HL-60/S4 treated with retinoic acid at 250 ng/mL for 4 days and 3 days (cell line): ENCODE measurements around the gene PARD3B.

Experiments
- in situ Hi-C: fragments of 300-500 bp; cut with MboI; formaldehyde crosslinking; loops from 2 replicates; pipeline ENCODE4 v1.7.0; 2022; ENCODE audit warnings: low sequenced_read_pairs

Gene PARD3B

DNA sequence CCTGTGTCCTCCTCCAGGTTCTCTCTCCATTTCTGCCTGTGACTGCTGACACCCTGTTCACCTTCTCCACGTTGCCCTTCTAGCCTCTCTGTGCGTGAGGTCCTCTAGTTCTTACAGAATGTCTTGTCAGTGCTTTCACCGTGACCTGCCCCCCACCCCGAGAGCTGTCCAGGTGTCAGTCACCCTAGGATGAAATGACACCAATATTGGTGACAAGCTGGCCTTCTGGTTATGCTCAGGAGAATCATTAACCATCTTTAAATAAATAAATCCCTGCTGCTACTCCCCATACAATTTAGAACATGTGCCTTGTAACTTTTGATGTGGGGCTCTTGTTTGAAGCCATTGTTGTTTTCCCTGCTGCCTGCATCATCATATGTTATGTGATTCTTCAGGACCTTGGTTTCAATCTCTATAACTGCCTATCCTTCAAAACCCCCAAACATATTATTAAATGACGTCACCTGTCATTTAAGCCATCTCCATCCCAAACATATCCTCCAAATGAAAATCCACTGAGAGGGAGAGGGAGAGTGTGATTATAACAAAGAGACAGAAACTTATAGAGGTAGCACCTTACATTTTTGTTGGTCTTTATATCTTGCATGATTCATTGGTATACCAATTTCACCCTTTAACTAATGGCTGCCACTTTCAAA, 496.3 kb downstream of the PARD3B start:
- in situ Hi-C loops: no loop called here

DNA sequence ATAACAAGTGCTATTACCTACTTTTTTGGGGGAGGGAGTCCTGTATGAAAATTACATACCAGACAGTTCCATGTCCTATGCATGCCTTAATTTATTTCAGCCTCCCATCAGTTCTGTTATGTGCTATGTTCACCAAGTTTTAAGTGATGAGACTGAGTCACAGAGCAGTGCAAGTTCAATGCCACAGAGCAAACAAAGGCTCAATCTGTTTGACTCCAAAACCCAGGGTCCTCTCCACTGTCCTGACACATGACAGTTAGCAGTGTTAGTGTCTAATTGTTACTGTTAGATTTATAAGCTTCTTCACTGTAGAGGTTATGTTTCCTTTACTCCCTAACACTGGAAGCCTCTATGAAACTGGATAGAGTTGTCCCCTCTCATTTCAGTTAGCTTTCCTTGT, 498.0 kb downstream of the PARD3B start:
- in situ Hi-C loops: no loop called here

DNA sequence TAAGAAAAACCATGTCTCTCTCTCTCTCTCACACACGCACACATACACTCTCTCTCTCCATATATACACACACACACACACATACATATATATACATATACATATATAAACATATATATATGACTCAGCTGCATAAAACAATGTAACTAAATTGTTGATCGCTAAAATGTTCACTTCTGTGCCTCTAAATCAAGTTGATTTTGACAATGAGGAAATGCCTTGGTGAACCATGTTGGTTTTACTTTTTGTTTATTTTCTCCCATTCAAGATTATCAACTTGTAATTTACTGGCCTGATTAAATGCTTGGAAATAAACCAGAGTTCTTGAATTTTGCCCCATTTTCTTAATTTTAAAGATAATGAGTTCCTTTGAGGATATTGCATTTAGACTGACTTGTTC, 500.4 kb downstream of the PARD3B start:
- in situ Hi-C loops: no loop called here

DNA sequence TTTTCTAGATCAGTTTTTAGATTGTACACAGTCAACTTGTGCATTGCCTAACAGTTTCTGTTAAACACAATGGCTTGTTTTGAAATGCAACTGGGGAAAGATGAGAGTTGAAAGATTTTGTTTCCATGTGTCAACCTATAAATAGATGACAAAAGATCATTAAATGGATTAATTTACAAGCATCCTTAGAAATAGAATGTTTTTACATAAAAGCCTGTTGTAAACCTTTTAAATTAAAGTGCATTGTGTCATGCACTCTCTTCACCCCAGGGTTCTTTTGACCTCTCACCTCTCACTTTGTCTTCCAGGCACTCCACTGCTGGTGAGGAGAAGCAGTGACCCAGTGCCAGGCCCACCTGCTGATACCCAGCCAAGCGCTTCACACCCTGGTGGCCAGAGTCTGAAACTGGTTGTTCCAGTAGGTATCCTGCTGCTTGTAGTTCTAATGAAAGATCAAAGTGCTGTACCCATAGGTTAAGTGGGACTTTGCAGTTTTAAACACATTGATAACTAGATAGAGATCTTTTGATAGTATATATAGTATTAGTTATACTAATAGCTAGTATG, 502.1 kb downstream of the PARD3B start:
- in situ Hi-C loops: no loop called here

DNA sequence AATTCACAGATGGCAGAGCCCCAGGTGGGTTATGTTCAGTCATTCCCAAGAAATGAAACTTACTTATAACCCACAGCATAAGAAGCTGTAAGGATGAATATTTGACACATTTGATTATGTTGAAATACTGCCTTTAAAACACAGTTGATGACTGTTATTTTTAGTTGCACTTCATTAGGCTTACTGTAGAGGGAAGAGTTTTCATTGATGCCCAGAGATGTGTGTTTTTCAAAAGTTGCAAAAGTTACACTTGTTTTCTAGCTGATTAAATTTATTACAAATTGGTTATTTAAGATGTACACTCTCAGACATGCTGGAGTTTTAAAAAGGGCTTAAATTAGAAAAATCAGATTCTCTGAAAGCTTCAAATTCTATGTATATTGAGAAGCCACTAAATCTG, 506.1 kb downstream of the PARD3B start:
- in situ Hi-C loops: no loop called here

DNA sequence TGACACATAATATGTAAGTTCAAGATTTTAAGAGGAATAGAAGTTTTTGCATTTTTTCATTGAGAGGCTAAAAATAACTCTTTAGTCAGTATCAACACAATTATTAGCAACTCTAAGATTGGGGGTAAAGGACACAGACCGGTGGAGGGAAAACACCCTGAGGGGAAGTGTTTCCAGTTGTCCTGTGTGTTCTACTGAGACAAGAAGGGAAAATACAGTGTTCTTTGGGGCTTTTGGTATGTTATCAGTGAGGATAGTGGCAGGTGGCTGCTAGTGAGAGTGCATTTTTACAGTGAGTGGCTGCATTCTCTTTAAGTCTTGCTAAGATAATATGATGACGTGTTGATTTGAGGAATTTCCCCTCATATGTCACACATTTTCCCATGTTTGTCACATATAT, 507.5 kb downstream of the PARD3B start:
- in situ Hi-C loops: no loop called here

DNA sequence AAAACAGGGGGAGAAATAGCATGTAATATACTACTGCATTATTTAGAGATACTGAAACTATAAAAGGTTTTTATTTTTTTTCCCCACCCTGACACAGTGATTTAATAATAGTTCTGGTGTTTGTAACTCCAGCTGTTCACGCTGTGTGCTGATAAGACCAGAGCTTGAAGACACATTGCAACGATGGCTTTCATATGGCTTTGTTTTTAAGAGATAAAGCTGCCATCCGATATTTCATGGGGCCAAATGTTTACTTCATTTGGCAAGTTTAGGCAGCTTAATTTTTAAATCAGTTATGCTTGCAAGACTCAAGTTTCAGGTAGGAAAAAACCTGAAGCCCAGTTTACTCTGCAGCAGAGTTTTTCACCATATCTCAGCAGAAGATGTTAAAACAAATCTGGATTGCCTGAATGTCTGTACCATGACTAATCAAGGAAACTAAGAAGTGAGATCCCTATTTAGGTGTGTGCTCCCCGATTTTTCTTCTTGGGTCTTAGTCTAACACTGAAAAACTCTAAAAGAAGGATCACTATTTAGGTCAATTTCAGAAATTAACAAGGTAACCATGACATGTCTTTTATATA, 508.6 kb downstream of the PARD3B start:
- in situ Hi-C loops: no loop called here

DNA sequence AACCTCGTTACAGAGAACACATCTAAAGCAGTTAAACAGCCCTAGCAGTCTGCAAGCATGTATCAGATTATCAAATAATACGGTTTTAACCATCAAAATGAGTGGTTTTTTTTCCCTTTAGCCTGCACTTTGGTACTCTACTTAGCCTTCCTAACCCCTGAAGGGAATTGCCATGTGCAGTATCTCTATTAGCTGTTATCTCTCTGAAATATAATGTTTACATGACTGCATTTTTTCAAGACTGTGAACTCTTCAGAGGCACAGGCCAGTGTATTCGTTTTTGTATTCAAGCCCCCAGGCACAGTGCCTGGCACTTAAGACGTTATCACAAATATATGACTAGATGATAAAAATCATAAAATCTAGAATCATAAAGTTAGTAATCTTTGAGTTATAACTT, 509.5 kb downstream of the PARD3B start:
- in situ Hi-C loops: no loop called here

DNA sequence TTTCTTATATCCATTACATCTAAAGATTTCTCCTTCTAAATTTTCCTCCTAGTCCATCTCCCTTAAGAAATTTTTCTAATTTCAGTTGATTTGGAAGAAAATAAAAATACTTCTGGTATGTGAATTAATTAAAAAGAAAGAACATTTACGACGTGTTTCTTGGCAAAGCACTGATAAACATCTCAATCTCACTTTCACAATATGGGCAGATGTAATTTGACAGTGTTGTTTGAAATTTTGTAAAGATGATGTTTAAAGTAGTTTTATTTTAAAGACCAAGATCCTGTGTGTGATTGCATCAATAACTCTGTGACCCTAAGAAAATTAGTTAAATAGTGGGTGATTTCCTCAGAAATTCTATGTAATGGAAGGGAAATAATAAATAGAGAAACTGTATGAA, 510.0 kb downstream of the PARD3B start:
- in situ Hi-C loops: no loop called here

DNA sequence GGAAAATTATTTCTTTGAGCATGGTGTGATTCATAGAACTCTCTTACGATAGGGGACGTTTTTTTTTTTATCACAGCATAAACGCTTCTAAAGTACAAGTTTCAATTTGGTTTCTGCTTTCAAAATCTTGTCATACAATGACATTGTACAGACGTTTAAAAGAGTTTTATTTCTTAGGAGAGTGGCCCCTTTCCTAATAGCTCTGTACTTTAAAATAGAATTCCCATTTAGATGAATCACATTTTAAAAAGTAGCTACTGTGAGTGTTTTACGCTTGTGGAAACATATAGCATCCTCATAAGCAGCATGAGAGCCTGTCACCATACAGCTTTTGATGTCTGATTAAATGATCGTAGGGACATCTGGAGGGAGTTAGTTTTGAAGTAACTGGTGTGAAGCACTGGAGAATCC, 510.9 kb downstream of the PARD3B start:
- in situ Hi-C loops: no loop called here

DNA sequence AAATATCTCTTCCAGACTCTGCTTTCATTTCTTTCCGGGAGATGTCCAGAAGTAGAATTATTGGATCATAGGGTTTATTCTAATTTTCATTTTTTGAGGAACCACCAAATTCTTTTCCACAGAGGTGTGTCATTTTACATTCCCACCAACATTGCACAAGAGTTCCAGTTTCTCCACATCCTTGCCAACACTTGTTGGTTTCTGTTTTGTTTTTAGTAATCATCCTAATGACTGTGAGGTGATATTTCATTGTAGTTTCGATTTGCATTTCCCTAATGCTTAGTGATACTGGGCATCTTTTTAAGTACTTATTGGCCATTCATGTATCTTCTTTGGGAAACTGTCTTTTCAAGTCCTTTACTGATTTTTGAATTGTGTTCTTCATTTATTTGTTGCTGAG, 513.1 kb downstream of the PARD3B start:
- in situ Hi-C loops: no loop called here

DNA sequence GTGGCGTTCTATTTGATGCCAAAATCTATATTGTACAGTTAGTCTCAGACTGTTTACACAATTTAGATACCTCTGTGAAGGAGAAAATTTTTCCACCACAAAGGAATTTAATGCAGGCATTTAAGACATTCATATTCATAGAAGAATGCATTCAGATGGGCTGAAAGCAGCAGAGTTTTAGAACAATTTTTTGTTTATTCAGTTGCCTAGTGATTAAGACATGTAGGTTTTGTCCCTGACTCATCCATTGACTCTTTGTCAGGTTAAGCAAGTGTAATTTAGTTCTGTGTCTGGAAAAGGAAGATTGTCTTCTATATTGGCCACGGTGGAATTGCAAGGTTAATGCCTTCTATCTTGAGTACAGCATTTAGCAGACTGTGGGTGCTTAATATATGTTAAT, 515.0 kb downstream of the PARD3B start:
- in situ Hi-C loops: no loop called here

DNA sequence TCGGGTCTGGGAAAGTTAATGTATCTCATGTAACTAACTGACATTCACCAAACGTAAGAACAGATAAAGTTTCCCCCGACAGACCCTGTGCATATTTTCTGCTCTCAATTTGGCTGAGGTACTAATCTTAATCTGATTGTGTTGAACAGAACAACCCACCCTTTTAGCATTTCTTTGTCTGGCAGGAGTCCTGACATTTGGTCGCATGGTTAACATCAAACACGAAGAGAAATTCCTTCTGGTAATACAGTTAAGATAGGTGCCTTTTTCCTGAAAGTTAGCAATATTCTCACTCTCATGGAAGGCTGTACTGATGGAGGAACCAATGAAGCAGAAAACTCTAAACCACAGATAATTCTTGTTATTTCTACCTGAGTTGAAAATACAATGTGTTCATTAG, 520.8 kb downstream of the PARD3B start:
- in situ Hi-C loops: no loop called here

DNA sequence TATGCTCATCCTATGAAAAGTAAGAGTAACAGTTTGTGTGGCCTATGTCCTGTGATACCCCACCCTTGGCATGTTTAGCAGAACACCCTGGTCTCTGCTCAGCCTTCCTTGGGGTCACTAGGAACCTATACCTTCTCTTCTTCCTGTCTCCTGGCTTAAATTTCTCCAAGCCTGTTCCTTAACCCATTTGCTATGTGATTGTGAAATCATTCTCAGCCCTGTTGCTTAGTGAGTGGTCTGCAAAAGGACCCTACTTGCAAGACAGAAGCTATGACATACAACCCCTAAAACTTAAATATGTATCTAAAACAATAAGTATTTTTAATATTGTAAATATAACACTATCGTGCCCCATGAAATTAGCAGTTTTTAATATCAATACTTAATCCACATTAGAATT, 524.7 kb downstream of the PARD3B start:
- in situ Hi-C loops: no loop called here

DNA sequence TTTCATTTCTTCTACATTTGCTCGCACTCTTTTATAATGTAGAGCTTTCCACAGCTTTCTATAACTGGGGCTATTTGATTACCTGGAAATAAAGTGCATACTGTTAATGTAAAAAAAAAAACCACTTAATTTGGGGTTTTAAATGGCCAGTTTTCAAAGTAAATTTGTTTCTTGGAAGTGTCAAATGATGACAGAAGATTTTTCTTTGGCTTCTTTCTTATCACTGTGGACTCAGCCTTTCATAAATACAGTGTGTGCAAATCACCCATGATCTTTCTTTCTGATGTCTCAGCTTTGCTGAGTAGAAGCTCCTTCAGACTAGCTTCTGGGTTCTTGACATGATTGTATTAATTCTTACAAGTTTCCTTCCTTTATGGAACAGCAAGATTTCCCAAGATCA, 525.6 kb downstream of the PARD3B start:
- in situ Hi-C loops: no loop called here

DNA sequence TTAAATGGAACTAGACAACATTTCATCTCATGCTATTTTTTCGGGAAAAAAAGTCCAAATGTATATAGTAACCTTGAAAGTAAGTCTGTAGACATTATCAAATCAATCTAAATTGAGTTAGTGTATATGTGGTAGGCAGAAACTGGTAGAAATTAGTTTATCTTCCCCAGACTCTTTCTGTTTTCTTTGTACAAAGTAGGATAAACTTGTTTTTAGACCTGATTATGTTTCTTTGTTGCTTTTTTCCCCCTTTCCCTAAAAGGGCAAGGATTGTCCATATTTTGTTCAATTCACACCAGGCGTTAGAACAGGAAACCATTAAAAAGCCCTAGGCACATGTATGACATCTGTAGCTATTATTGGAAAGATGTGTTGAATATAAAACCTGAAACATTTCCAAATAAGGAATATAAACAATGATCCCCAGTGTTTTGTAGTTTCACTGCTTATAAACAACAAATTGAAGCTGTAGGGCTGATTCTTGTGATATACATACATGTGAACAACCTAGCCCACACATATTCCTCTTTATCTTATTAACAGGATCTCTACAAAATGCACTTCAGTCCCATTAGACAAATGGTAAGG, 528.3 kb downstream of the PARD3B start:
- in situ Hi-C loops: no loop called here

DNA sequence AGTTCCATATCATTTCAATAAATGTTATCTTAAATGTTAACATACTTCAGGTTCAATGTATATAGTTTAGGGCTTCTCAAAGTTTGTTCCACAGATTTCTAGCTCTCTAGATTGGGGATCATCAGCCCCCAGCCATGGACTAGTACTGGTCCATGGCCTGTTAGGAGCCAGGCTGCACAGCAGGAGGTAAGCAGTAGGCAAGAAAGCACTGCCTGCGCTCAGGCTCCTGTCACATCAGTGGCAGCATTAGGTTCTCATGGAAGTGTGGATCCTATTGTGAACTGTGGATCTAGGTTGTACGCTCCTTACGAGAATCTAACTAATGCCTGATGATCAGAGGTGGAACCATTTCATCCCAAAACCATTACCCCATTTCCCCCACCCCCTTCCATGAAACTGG, 531.1 kb downstream of the PARD3B start:
- in situ Hi-C loops: no loop called here

DNA sequence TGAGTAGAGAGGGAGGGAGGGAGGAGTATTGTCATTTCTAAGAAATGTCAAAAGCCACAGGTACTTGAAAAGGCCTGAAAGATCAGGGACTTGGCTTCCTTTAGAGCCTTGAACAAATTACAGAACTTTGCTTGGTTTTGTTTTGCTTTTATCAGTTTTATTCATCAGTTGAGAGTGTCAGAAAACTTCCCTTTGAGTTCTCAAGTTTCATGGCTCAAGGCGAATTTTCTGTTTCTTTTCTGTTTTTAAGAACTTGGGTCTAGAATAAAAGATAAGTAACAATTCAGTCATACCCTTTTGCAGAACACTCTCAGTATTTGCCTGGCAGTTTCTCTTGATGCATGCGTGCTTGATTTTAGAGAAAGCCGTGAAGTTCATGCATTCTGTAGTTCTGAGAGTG, 531.9 kb downstream of the PARD3B start:
- in situ Hi-C loops: no loop called here

DNA sequence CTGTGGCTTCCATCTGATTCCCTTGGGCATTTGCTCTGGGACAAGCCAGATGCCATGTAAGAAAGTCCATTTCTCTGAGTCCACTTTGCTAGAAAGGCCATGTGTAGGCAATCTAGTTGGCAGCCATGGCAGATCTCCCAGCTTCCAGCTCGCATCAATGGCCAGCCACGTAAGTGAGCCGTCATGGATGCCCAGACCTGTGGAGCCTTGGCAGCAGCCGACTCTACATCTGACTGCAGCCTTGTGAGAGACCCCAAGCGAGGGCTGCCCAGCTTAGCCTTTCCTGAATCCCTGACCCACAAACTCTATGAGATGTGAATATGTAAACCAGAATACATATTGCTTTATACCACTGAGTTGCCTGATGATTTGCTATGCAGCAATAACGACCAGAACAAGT, 533.5 kb downstream of the PARD3B start:
- in situ Hi-C loops: no loop called here

DNA sequence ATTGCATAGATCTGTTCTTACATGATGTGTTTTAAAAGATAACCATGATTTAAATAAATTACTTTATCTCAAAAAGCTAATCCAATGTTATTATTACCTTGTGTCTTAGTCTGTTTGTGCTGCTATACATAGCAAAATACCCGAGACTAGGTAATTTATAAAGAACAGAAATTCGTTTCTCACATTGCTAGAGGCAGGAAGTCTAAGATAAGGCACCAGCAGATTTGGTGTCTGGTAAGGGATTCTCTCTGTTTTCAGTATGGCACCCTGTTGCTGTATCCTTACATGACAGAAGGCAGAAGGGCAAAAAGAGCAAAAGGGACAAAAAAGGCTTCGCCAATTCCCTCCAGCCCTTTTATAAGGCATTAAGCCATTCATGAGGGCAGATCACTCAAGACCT, 533.9 kb downstream of the PARD3B start:
- in situ Hi-C loops: no loop called here

DNA sequence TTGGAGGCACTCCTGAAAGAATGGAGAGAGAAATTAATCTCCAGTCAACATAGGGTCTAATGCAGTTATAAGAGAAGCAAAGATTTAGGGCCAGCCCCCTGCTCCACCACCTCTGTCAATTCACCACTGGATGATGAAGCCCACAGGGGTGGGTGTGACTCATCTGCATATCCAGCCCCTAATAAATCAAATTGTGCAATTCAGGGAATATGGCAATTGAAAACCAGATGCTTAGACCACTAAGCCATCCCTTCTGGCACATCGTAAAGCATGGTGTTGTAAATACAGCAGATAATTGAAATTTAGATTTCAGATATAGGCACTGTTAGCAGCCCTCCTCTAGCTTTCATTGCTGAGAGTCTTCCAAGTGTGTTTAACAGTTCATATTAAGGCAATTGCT, 541.4 kb downstream of the PARD3B start:
- in situ Hi-C loops: no loop called here

DNA sequence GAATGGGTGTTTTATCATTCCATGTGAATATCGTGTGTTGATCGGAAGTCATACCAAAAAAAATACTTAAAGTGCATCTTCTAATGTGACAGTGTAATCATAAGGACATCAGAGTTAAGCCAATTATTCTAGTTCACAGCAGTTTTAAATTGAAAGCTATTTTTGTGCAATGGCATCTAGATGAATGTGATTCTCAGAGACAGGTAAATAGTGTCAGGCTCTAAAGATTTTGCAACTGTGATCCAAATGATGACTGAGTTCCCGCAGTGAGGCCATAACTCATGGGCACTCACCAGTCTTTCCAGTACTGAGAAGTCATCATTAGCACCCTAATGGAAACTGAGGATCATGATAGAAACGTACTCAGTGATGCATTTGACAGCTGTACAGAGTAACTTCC, 542.6 kb downstream of the PARD3B start:
- in situ Hi-C loops: no loop called here
